ACHN (cell line): Measurements from ENCODE around the gene B3GALT2.

ENCODE experiments used
- DNase-seq: peaks from one replicate; pipeline ENCODE4 v3.0.0-alpha.2; 2015
- in situ Hi-C: cut with HindIII; loops from 2 replicates; pipeline ENCODE4 v1.10.0; 2017; ENCODE audit warnings: low sequenced_read_pairs, low pct_ligation_motif_present, low pct_unique_long_range_greater_than_20kb

B3GALT2 gene

GRCh38 chr1:193185211-193185610 lies 1.2 kb downstream of the B3GALT2 start:
- in situ Hi-C loops = no loop called here
- no peak for DNase-seq

GRCh38 chr1:193184776-193185175 lies 1.6 kb downstream of the B3GALT2 start:
- no peak for DNase-seq
- in situ Hi-C loops = no loop called here

- in situ Hi-C loops = no loop called here
- peak; percentile 65 for DNase-seq
These were observed 3.3 kb downstream of the B3GALT2 start for GRCh38 chr1:193183019-193183627.

GRCh38 chr1:193181985-193182384 lies 4.4 kb downstream of the B3GALT2 start:
- DNase-seq = no peak
- in situ Hi-C loops = no loop called here

- in situ Hi-C loops = no loop called here
- DNase-seq = no peak
These were observed 4.9 kb downstream of the B3GALT2 start for GRCh38 chr1:193181536-193181935.

GRCh38 chr1:193179094-193179493 lies 7.3 kb downstream of the B3GALT2 start:
- in situ Hi-C loops = no loop called here
- no peak for DNase-seq

- DNase-seq = no peak
- in situ Hi-C loops = no loop called here
These were observed 9.6 kb downstream of the B3GALT2 start for GRCh38 chr1:193176788-193177187.

GRCh38 chr1:193176113-193176512 lies 10.3 kb downstream of the B3GALT2 start:
- DNase-seq = no peak
- in situ Hi-C loops = no loop called here

- in situ Hi-C loops = no loop called here
- DNase-seq = no peak
These were observed 29.1 kb downstream of the B3GALT2 start for GRCh38 chr1:193157360-193157759.

GRCh38 chr1:193156822-193157142 lies 29.6 kb downstream of the B3GALT2 start:
- in situ Hi-C loops = no loop called here

GRCh38 chr1:193156117-193156821 lies 30.1 kb downstream of the B3GALT2 start:
- in situ Hi-C loops = no loop called here
- no peak for DNase-seq

More at GRCh38 chr1:193156822-193157142, 29.6 kb downstream of the B3GALT2 start:
- no peak for DNase-seq

GRCh38 chr1:193144999-193145398 lies 41.4 kb downstream of the B3GALT2 start:
- in situ Hi-C loops = no loop called here
- DNase-seq = no peak

- DNase-seq = no peak
- in situ Hi-C loops = no loop called here
These were observed 42.0 kb downstream of the B3GALT2 start for GRCh38 chr1:193144361-193144938.

- peak; percentile 42 for DNase-seq
- in situ Hi-C loops = no loop called here
These were observed 43.1 kb downstream of the B3GALT2 start for GRCh38 chr1:193143285-193143684.

- no peak for DNase-seq
- in situ Hi-C loops = no loop called here
These were observed 44.0 kb downstream of the B3GALT2 start for GRCh38 chr1:193142409-193142808.

GRCh38 chr1:193141804-193142203 lies 44.6 kb downstream of the B3GALT2 start:
- DNase-seq = no peak
- in situ Hi-C loops = no loop called here

GRCh38 chr1:193140254-193140653 lies 46.2 kb downstream of the B3GALT2 start:
- in situ Hi-C loops = no loop called here

GRCh38 chr1:193131266-193131860 lies 55.0 kb downstream of the B3GALT2 start:
- in situ Hi-C loops = no loop called here
- DNase-seq = no peak

More at GRCh38 chr1:193140254-193140653, 46.2 kb downstream of the B3GALT2 start:
- DNase-seq = no peak
